Measurements from ENCODE around the gene AGO3.
"Not testable (repeated sequence)": the region's sequence is repeated elsewhere in the genome, so short reads cannot be mapped to it uniquely, and the experiment has no call there.

AGO3 gene

GRCh38 chr1:35930593-35931445 lies at the start of gene AGO3:
Gene AGO3, plus strand, starts transcription at chr1:35931105. Its CDS starts 322 bp downstream, at chr1:35931427.
- peak; percentile 72 to 75 (median 73) for DNase-seq (ENCODE audit: low read depth in 3 of 3, low spot score in 1 of 3)

GRCh38 chr1:35881850-35882273 lies 49.0 kb upstream of the AGO3 start:
- DNase-seq (ENCODE audit: low read depth in 3 of 3, low spot score in 1 of 3): no peak

GRCh38 chr1:35882586-35882944 lies 48.3 kb upstream of the AGO3 start:
- DNase-seq (ENCODE audit: low read depth in 3 of 3, low spot score in 1 of 3): no peak

- DNase-seq (ENCODE audit: low read depth in 3 of 3, low spot score in 1 of 3): peak; percentile 95 to 98 (median 96)
Observed at GRCh38 chr1:35882945-35883634, 47.8 kb upstream of the AGO3 start, which contains the start of gene AGO1. Gene AGO1, plus strand, starts transcription at chr1:35883209. Its CDS starts 213 bp downstream, at chr1:35883422.

GRCh38 chr1:35883635-35884101 lies 47.2 kb upstream of the AGO3 start:
- DNase-seq (ENCODE audit: low read depth in 3 of 3, low spot score in 1 of 3): peak; percentile 3 to 27 (median 8)

GRCh38 chr1:35884934-35885333 lies 46.0 kb upstream of the AGO3 start:
- no peak for DNase-seq (ENCODE audit: low read depth in 3 of 3, low spot score in 1 of 3)

- DNase-seq (ENCODE audit: low read depth in 3 of 3, low spot score in 1 of 3): no peak
Observed at GRCh38 chr1:35885961-35886558, 44.8 kb upstream of the AGO3 start.

- no peak for DNase-seq (ENCODE audit: low read depth in 3 of 3, low spot score in 1 of 3)
Observed at GRCh38 chr1:35886577-35887431, 44.1 kb upstream of the AGO3 start.

GRCh38 chr1:35887508-35887907 lies 43.4 kb upstream of the AGO3 start:
- no peak for DNase-seq (ENCODE audit: low read depth in 3 of 3, low spot score in 1 of 3)

GRCh38 chr1:35888255-35888654 lies 42.6 kb upstream of the AGO3 start:
- DNase-seq (ENCODE audit: low read depth in 3 of 3, low spot score in 1 of 3): no peak

- not testable (repeated sequence) for DNase-seq (ENCODE audit: low read depth in 3 of 3, low spot score in 1 of 3)
Observed at GRCh38 chr1:35888981-35889380, 41.9 kb upstream of the AGO3 start.

- DNase-seq (ENCODE audit: low read depth in 3 of 3, low spot score in 1 of 3): no peak
Observed at GRCh38 chr1:35893051-35893879, 37.6 kb upstream of the AGO3 start.

GRCh38 chr1:35894183-35894582 lies 36.7 kb upstream of the AGO3 start:
- DNase-seq (ENCODE audit: low read depth in 3 of 3, low spot score in 1 of 3): no peak

GRCh38 chr1:35894656-35895055 lies 36.2 kb upstream of the AGO3 start:
- DNase-seq (ENCODE audit: low read depth in 3 of 3, low spot score in 1 of 3): no peak

- DNase-seq (ENCODE audit: low read depth in 3 of 3, low spot score in 1 of 3): no peak
Observed at GRCh38 chr1:35899941-35900340, 31.0 kb upstream of the AGO3 start.

- DNase-seq (ENCODE audit: low read depth in 3 of 3, low spot score in 1 of 3): no peak
Observed at GRCh38 chr1:35901235-35901634, 29.7 kb upstream of the AGO3 start.

GRCh38 chr1:35902671-35903070 lies 28.2 kb upstream of the AGO3 start:
- DNase-seq (ENCODE audit: low read depth in 3 of 3, low spot score in 1 of 3): no peak

- no peak for DNase-seq (ENCODE audit: low read depth in 3 of 3, low spot score in 1 of 3)
Observed at GRCh38 chr1:35914717-35915116, 16.2 kb upstream of the AGO3 start.

- DNase-seq (ENCODE audit: low read depth in 3 of 3, low spot score in 1 of 3): no peak
Observed at GRCh38 chr1:35915693-35916092, 15.2 kb upstream of the AGO3 start.

- DNase-seq (ENCODE audit: low read depth in 3 of 3, low spot score in 1 of 3): no peak
Observed at GRCh38 chr1:35923791-35924221, 7.1 kb upstream of the AGO3 start.

All from stimulated activated CD4-positive, alpha-beta T cell treated with anti-CD3 and anti-CD28 coated beads, TNF-alpha, amount 100 ng/mL, for 1 hour (primary cell).